Endometrial microvascular endothelial cells (primary cell): ENCODE measurements around the gene ATRNL1. TPM values are rescaled to one million over a fixed set of nuclear protein-coding genes. Genes with fewer than 3 reads are reported as not detected.
"Not testable (repeated sequence)": the region's sequence is repeated elsewhere in the genome, so short reads cannot be mapped to it uniquely, and the experiment has no call there.

ENCODE experiments used
- in situ Hi-C: cut with HindIII; loops from 2 replicates; pipeline ENCODE4 v1.10.0; 2017; ENCODE audit warnings: low sequenced_read_pairs, low pct_unique_long_range_greater_than_20kb; ENCODE audit errors: inconsistent ontology term
- total RNA-seq: library from RNA; depleted of rRNA; stranded (reverse); fragments of >200 nt; gene quantifications from one replicate; pipeline ENCODE4 v1.2.3, GENCODE V29; 2015; ENCODE audit errors: inconsistent ontology term

The ATRNL1 gene
- total RNA-seq, 1 donor from 2014 or later: not detected

GRCh38 chr10:115379064-115379463 lies 285.9 kb downstream of the ATRNL1 start:
- in situ Hi-C loops: no loop called here

DNA sequence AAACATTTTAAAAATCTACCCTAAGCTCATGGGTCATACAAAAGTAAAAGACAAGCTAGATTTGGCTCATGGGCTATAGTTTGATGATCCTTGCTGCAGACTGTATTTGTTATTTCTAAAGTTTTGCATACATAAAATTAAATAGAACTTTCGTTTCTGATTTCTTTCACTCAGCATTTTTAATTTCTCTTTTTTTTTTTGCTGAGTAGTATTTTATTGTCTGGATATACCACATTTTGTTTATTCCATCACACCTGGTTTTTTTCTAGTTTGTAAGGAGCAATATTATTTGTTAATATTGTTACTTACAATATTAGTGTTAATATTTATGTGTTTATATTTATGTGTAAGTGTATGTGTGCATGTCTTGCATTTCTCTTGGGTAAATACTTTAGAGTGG lies 291.5 kb downstream of the ATRNL1 start:
- in situ Hi-C loops: no loop called here

- in situ Hi-C loops: no loop called here
These were observed 297.4 kb downstream of the ATRNL1 start for GRCh38 chr10:115390607-115391006.

GRCh38 chr10:115398026-115398425 lies 304.9 kb downstream of the ATRNL1 start:
- in situ Hi-C loops: no loop called here

DNA sequence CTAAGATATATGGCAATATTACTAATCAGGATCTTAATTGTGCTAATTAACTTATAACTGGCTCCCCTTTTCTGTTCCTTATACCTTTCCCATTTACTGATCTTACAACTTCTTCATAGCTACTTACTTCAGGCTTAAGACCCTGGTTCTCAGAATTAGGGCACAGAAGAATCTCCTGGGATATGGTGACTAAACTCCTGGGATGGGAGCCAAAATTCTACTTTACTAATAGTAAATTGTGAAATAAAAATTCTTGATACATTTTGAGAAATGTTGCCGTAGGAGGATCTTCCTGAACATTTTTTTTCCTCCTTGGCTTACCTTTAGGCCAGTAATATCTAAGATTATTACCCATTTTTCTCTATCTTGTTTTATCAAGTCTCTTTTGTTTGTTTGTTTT lies 309.5 kb downstream of the ATRNL1 start:
- in situ Hi-C loops: no loop called here

DNA sequence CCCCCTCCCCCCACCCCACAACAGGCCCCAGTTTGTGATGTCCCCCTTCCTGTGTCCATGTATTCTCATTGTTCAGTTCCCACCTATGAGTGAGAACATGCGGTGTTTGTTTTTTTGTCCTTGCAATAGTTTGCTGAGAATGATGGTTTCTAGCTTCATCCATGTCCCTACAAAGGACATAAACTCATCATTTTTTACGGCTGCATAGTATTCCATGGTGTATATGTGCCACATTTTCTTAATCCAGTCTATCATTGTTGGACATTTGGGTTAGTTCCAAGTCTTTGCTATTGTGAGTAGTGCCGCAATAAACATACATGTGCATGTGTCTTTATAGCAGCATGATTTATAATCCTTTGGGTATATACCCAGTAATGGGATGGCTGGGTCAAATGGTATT lies 312.7 kb downstream of the ATRNL1 start:
- in situ Hi-C loops: not testable (repeated sequence)

GRCh38 chr10:115409347-115409746 lies 316.2 kb downstream of the ATRNL1 start:
- in situ Hi-C loops: no loop called here

GRCh38 chr10:115417585-115418265 lies 324.6 kb downstream of the ATRNL1 start:
- in situ Hi-C loops: no loop called here

GRCh38 chr10:115422624-115423023 lies 329.5 kb downstream of the ATRNL1 start:
- in situ Hi-C loops: no loop called here

DNA sequence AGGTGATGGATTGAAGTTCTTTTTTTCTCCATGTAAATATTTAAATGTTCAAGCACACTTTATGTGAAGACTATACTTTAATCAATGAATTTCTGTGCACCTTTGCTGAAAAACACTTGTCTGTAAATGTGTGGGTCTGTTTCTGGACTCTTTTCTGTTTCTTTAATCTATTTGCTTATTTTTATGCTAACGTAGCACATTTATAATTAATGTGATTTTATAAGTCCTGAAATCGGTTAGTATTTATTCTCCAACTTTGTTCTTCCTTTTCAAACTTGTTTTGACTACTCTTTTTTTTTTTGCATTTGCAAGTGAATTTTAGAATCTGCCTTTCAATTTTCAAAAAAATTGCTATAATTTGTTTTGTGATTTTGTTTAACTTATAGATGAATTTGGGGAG lies 334.4 kb downstream of the ATRNL1 start:
- in situ Hi-C loops: no loop called here

- in situ Hi-C loops: no loop called here
These were observed 339.1 kb downstream of the ATRNL1 start for GRCh38 chr10:115432188-115432819.

DNA sequence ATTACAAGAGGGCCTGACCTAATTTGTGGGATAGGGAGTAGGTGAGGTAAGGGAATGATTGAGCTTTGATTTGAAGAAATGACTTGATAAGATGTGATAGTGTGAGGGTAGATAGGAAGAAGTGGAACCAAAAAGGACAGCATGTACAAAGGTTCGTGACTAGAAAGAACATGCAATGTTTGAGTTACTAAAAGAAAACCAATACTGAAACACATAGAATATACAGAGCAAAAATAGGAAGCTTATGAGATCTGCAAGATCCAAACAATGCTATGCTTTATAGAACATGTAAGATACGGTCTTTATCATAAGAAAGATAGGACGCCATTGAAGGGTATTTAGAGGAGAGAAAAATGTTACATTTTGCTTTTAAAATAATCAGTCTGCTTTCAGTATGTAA lies 343.8 kb downstream of the ATRNL1 start:
- in situ Hi-C loops: no loop called here

DNA sequence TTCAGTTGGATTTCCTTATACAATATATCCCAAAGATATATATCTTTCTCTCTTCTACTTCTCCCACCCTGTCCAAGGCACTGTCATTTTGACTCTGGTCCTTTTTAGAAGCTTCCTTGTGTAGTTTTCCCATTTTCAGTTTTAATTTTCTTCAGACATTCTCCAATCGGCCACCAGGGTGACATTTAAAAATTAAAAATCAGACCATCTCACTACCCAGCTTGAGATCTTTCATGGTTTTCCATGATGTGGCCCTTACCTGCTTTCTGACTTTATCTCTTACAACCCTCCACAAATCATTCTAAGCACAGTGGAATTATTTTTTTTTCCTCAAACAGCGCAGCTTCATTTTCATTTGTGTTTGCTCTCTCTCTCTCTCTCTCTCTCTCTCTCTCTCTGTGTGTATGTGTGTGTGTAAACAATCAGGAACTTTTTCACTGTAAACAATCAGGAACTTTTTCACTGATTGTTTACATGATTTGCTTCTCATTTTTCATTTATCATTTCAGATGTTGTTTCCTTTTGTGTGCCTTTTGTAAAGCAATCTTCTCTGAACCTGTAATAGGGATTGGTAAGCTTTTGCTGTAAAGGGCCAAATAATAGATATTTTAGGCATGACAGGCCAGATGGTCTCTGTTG lies 348.9 kb downstream of the ATRNL1 start:
- in situ Hi-C loops: no loop called here

DNA sequence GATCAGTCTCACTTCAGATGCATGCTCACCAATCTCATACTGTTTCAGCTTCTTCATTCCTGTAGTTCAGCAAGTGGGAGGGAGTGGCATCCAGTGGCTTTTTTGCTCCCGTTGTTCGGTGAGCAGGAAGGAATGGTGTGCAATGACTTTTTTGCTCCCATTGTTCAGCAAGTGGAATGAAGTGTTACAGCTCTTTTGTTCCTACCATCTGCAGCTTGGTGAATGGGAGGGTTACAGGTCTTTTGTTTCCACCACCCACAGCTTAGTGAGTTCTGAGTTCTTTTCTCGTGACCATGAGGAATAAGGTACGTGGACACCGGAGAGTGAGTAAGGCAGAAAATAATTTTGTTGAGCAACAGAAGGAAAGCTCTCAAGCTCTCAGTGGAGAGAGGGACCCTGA lies 363.6 kb downstream of the ATRNL1 start:
- in situ Hi-C loops: no loop called here

DNA sequence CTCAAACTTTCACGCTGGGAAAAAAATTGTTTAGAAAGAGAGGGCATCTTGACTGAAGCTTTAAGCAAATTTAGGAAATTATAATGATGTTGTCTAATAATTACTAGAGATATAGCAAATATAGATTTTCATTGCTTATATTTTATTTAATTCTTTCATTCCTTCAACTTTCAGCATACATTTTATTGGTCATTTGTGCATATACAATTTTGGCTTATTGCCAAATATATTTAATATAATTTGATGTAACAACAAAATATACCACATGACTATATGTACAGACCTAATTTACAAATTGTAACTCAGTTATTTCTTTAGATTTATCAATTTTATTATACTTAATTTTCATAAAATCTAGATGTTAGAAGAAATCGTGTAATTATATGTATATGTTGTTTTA lies 390.1 kb downstream of the ATRNL1 start:
- in situ Hi-C loops: no loop called here

- in situ Hi-C loops: no loop called here
These were observed 398.5 kb downstream of the ATRNL1 start for GRCh38 chr10:115491526-115492140.

DNA sequence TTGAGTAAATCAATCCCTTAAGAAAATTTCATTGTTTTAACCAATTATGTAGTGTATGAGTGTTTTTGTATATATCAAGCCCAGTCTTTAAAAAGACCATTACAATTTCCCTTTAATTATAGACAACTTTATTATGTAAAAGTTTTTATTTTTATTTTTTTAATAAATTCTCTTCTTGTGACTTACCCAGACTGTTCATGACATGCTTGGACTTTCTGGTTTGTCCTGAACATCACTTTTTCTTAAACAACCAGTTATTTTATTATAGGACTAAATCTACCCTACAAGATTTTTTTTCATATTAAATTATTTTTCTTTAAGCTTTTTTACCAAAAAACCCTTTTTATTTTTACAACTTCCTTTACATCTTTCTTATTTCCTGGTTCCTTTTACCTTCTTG lies 410.4 kb downstream of the ATRNL1 start:
- in situ Hi-C loops: no loop called here

GRCh38 chr10:115514895-115515294 lies 421.7 kb downstream of the ATRNL1 start:
- in situ Hi-C loops: no loop called here

DNA sequence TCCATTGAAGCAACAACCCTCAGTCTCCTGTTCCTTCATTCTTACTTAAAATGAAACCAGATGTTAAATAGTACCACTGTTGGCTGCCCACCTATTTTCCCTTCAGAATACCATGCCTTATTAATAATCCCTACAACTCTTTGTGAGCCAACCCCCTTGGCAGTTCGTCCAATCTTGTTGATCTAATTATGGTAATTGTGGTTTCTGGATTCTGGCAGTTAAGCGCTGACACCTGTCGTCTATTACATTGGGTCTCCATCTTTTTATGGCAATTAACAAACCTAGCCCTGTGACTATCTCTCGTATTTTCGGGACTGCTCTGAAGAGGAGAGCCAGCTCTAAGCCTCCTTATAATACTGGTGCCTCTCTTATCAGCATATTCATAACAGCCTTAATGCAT lies 432.0 kb downstream of the ATRNL1 start:
- in situ Hi-C loops: no loop called here

DNA sequence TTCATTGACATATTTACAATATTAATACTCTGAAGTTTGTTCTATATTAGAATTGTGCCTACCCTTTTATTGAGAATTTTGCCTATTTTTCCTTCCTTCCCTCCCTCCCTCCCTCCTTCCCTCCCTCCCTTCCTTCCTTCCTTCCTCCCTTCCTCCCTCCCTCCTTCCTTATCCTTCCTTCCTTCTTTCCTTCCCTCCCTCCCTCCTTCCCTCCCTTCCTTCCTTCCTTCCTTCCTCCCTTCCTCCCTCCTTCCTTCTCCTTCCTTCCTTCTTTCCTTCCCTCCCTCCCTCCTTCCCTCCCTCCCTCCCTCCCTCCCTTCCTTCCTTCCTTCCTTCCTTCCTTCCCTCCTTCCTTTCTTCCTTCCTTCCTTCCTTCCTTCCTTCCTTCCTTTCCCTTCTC lies 434.5 kb downstream of the ATRNL1 start:
- in situ Hi-C loops: not testable (repeated sequence)
